Cerebellar nuclear complex (tissue), 1 donor: ENCODE results near the gene PIEZO1.
"Not testable (repeated sequence)": the region's sequence is repeated elsewhere in the genome, so short reads cannot be mapped to it uniquely, and the experiment has no call there.

Experiments
- DNase-seq, 2 experiments: peaks; one replicate each; lab custom pipeline; 2025; lab: John Stamatoyannopoulos, UW

The PIEZO1 gene

GRCh38 chr16:88686439-88687253 is 98.4 kb downstream of the PIEZO1 start, which contains the start of gene SNAI3:
Gene SNAI3, minus strand, starts transcription at chr16:88686507. Its CDS starts 101 bp downstream, at chr16:88686406.
- DNase-seq: peak in 1 of 2 experiments; percentile 17

- no peak for DNase-seq
These were observed 99.0 kb downstream of the PIEZO1 start for GRCh38 chr16:88686062-88686438.

- no peak for DNase-seq
These were observed 99.6 kb downstream of the PIEZO1 start for GRCh38 chr16:88685156-88686061.

GRCh38 chr16:88684569-88685155 is 100.4 kb downstream of the PIEZO1 start:
- DNase-seq: no peak

GRCh38 chr16:88681709-88682451 is 103.1 kb downstream of the PIEZO1 start:
- DNase-seq: no peak

GRCh38 chr16:88681084-88681680 is 103.8 kb downstream of the PIEZO1 start:
- DNase-seq: no peak

- no peak for DNase-seq
These were observed 104.4 kb downstream of the PIEZO1 start for GRCh38 chr16:88680554-88681083.

GRCh38 chr16:88678224-88678979 is 106.6 kb downstream of the PIEZO1 start:
- DNase-seq: no peak

GRCh38 chr16:88677721-88678120 is 107.3 kb downstream of the PIEZO1 start:
- no peak for DNase-seq

- DNase-seq: no peak
These were observed 108.3 kb downstream of the PIEZO1 start for GRCh38 chr16:88676502-88677242.

GRCh38 chr16:88673716-88674379 is 111.2 kb downstream of the PIEZO1 start:
- DNase-seq: no peak

GRCh38 chr16:88672776-88673175 is 112.2 kb downstream of the PIEZO1 start:
- no peak for DNase-seq

- no peak for DNase-seq
These were observed 113.2 kb downstream of the PIEZO1 start for GRCh38 chr16:88671806-88672205.

- DNase-seq: no peak
These were observed 115.0 kb downstream of the PIEZO1 start for GRCh38 chr16:88669980-88670379.

- DNase-seq: not testable (repeated sequence)
These were observed 115.5 kb downstream of the PIEZO1 start for GRCh38 chr16:88669493-88669892.

- DNase-seq: no peak
These were observed 117.6 kb downstream of the PIEZO1 start for GRCh38 chr16:88667461-88667860.

- DNase-seq: no peak
These were observed 119.5 kb downstream of the PIEZO1 start for GRCh38 chr16:88665570-88665969.
